Spinal cord (tissue), 10 donors: Measurements from ENCODE around the gene MET. TPM values are rescaled to one million over a fixed set of nuclear protein-coding genes. Genes with fewer than 3 reads are reported as not detected.

Experiments used
- DNase-seq, 6 donors: peaks; one replicate each; pipeline versions ENCODE4 v3.0.0 to v3.0.0-alpha.2; 2013 to 2015; ENCODE audit warnings: low spot score in 6 of 6, low read depth in 4 of 6
- H3K27ac ChIP-seq: one replicate; pipeline ENCODE4 v1.5.1; 2013; ENCODE audit warnings: low read depth, low read length, control low read depth
- H3K27me3 ChIP-seq: one replicate; pipeline ENCODE4 v1.6.1; 2013; ENCODE audit warnings: low read length; ENCODE audit not compliant: control insufficient read depth, insufficient read depth
- H3K36me3 ChIP-seq: one replicate; pipeline ENCODE4 v1.6.1; 2013; ENCODE audit warnings: low read length; ENCODE audit not compliant: control insufficient read depth, insufficient read depth
- H3K4me1 ChIP-seq: one replicate; pipeline ENCODE4 v1.6.1; 2013; ENCODE audit warnings: low read length; ENCODE audit not compliant: control insufficient read depth, insufficient read depth
- H3K4me3 ChIP-seq: one replicate; pipeline ENCODE4 v1.5.1; 2013; ENCODE audit warnings: low read depth, low read length, control low read depth
- H3K9me3 ChIP-seq: one replicate; pipeline ENCODE4 v1.6.1; 2013; ENCODE audit warnings: low read length; ENCODE audit not compliant: control insufficient read depth, insufficient read depth
- WGBS: methylation state at CpG from one replicate; pipeline ENCODE4 v1.1.5; 2013; ENCODE audit warnings: missing lambda C conversion rate; ENCODE audit not compliant: insufficient coverage; 5-methylcytosine and 5-hydroxymethylcytosine counted together
- polyA plus RNA-seq, 2 donors: library from polyadenylated mRNA; unstranded; fragments of 120-200 nt; gene quantifications; one replicate each; pipeline ENCODE4 v1.2.1, GENCODE V29; 2013; ENCODE audit not compliant: insufficient read length in 2 of 2
- total RNA-seq, 2 donors: library from RNA; depleted of rRNA in 1 of 2; stranded (reverse); fragments of 120-200 nt in 1 of 2; fragments of >200 nt in 1 of 2; gene quantifications; one replicate each; pipeline versions ENCODE4 v1.2.3 to v1.2.4, GENCODE V29; 2013 to 2014
- donor health status: healthy.

The MET gene
- total and polyA plus RNA-seq, 4 donors: 2.4 to 27.8 (median 10.0) TPM

DNA sequence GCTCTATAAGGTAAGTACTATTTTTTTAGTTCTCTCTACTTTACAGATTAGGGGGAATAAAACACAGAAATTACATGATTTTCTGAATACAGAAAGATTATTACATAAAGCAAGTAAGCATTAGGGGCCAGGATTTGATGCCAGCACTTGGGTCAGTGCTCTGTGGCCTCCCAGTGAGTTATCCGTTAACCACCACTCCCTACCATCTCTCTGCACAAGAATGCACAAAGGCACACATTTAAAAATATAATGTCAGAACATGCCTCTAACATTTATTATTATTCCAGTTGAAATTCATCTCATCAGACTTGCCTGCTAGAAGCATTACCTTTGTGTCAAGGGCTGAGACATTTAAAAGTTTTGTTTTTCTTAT is 59.0 kb downstream of the MET start:
- no peak for DNase-seq
- WGBS: no CpG with 5 or more reads among the region's 1 CpG
- Histone ChIP-seq H3K27ac (no peak overlapping the region), H3K4me1 (no peaks in the 10 kb centered on the region), H3K36me3 (no peaks in the 10 kb centered on the region), H3K9me3 (no peaks in the 10 kb centered on the region), H3K27me3 (no peaks in the 10 kb centered on the region), H3K4me3 (no peak overlapping the region)

DNA sequence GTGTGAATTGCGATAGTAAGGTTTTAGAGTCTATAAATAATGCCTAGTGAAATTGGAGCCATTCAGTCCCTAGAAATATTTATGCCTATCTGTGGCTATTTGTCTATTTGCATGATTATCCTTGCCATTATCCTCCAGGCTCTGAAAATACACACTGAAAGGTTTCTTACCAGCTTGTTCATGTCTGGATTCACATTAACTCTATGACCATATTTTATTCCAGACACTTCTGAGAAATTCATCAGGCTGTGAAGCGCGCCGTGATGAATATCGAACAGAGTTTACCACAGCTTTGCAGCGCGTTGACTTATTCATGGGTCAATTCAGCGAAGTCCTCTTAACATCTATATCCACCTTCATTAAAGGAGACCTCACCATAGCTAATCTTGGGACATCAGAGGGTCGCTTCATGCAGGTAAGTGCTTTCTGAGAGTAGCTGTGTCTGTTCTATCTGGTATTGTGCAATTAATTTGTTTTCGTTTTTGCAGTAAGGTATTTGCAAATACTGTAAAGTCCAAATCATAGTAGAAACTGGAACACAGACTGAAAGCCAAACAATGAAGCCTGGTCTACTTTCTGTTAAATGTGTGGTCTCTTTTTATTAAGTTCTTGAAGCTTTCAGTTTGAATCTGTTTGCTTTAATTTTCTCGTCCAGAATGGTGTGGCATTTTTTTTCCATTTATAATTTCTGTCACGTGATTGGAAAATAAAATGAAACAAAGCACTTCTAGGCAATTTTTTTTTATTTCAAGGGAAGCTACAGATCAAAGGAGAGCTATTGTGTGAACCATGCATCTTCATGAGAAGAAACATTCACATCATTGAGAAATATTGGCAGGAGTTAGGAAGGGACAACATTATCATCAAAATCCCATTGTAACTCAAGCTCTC is 59.7 kb downstream of the MET start:
- Histone ChIP-seq H3K36me3 (no peaks in the 10 kb centered on the region), H3K9me3 (no peaks in the 10 kb centered on the region), H3K4me3 (no peak overlapping the region), H3K27ac (no peak overlapping the region), H3K27me3 (no peaks in the 10 kb centered on the region), H3K4me1 (no peaks in the 10 kb centered on the region)
- 100% methylated on average over 1 of the region's 12 CpGs for WGBS
- DNase-seq: peak in 1 of 6 donors; percentile 64

GRCh38 chr7:116732788-116733694 is 61.0 kb downstream of the MET start:
- no CpG with 5 or more reads among the region's 7 CpGs for WGBS
- H3K9me3 ChIP-seq: no peaks in the 10 kb centered on the region
- H3K4me1 ChIP-seq: no peaks in the 10 kb centered on the region
- no peak overlapping the region for H3K27ac ChIP-seq
- no peak overlapping the region for H3K4me3 ChIP-seq
- H3K27me3 ChIP-seq: no peaks in the 10 kb centered on the region
- no peaks in the 10 kb centered on the region for H3K36me3 ChIP-seq
- DNase-seq: no peak

DNA sequence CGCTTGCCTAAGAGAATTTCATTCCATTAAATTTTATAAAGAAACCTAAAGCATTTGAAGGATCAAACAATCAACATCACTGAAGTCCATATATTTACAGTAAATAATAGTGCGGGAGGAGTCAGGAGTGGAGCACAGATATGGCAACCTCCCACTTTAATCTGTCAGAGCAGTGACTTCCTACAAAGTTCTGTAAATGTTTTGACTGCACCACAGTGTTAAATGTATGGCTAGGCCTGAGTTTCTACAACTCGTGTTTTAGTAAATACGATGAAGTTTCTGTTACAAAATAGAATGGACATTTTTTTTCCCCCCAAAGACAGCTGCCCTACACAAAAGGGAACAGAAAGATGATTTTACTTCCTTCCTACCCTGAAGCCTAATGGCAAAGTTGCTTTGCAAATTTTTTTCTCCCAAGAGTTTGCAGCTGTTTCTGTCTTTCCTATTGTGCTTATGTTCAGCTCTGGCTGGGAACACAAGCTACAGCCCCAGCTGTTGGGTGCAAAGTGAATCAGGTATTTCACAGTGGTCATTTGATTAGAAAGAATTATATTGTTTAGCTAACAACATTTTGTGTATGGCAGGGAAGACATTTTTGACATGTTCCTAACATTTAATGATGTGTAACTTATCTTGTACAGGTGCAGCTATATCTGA is 62.1 kb downstream of the MET start:
- no CpG with 5 or more reads among the region's 4 CpGs for WGBS
- no peak for DNase-seq
- Histone ChIP-seq H3K27me3 (no peaks in the 10 kb centered on the region), H3K4me3 (no peak overlapping the region), H3K36me3 (no peaks in the 10 kb centered on the region), H3K27ac (no peak overlapping the region), H3K4me1 (no peaks in the 10 kb centered on the region), H3K9me3 (no peaks in the 10 kb centered on the region)

DNA sequence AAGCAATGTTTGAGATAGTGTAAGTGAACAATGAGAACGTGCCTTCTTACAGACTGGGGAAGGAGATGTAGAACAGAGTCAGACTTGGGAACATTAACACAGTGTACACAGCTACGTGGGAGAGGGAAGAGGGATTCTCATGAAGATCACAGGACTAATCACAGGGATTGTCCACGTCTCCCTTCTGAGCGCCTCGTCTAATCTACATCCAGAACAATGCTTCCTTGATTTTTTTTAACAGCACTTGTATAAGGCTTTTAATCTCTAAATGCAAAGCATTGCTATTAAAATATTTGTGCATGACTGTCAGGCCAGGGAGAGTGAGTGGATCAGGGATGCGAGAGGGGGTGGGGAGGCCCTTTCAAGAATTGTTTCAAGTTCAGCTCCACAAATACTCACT is 62.7 kb downstream of the MET start:
- Histone ChIP-seq H3K27ac (no peak overlapping the region), H3K4me3 (no peak overlapping the region)

GRCh38 chr7:116736927-116737715 is 65.1 kb downstream of the MET start:
- Histone ChIP-seq H3K36me3 (no peaks in the 10 kb centered on the region), H3K27ac (no peak overlapping the region), H3K9me3 (no peaks in the 10 kb centered on the region), H3K27me3 (no peaks in the 10 kb centered on the region), H3K4me1 (no peaks in the 10 kb centered on the region), H3K4me3 (no peak overlapping the region)
- 83% methylated on average over 3 of the region's 8 CpGs for WGBS
- no peak for DNase-seq

More for the DNA sequence above, 62.7 kb downstream of the MET start:
- WGBS: 80% methylated on average over 2 of the region's 6 CpGs
- Histone ChIP-seq H3K36me3 (no peaks in the 10 kb centered on the region), H3K4me1 (no peaks in the 10 kb centered on the region), H3K27me3 (no peaks in the 10 kb centered on the region), H3K9me3 (no peaks in the 10 kb centered on the region)
- no peak for DNase-seq

DNA sequence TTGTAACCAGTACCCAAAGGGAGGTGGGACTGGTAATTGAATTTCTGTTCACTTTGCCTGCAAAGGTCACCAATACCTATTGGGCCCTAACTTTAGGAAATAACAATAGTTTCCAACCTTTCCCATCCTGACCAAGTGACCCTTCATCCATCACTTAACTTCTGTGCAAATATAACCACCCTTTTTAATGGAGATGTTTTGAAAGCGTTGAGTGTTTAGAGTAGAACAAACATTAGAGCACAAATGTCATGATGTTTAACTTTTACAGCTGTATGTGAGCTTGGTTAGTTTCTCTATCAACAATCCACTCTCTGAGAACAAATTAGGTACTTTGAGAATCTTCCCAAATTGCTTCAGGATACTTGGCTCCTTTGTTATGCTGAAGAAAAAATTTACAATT is 66.4 kb downstream of the MET start:
- Histone ChIP-seq H3K27ac (no peak overlapping the region), H3K9me3 (no peaks in the 10 kb centered on the region), H3K27me3 (no peaks in the 10 kb centered on the region), H3K4me3 (no peak overlapping the region), H3K4me1 (no peaks in the 10 kb centered on the region), H3K36me3 (no peaks in the 10 kb centered on the region)
- no CpG with 5 or more reads among the region's 1 CpG for WGBS
- no peak for DNase-seq

GRCh38 chr7:116739307-116739706 is 67.3 kb downstream of the MET start:
- H3K36me3 ChIP-seq: no peaks in the 10 kb centered on the region
- H3K4me3 ChIP-seq: no peak overlapping the region
- DNase-seq: no peak
- no peak overlapping the region for H3K27ac ChIP-seq
- WGBS: no CpG with 5 or more reads among the region's 2 CpGs
- no peaks in the 10 kb centered on the region for H3K9me3 ChIP-seq
- H3K27me3 ChIP-seq: no peaks in the 10 kb centered on the region
- H3K4me1 ChIP-seq: no peaks in the 10 kb centered on the region

DNA sequence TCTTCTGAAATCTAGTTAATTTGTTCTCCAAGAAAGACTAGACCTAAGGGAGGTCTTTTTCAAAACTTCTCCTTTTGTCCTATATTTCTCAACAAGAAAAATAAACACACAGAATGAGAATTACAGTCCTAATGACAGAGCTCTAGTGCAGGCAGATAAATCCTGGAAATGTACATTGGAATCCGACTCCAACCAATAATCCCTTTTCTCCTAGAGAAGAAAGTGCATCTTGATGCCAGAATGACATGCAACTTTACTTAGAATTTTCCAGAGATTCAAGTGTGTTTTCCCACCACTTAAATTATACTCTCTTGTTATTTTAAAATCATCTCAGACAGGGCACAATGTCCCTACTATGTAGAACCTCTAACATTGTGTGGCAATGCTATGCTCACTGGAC is 68.2 kb downstream of the MET start:
- Histone ChIP-seq H3K4me1 (no peaks in the 10 kb centered on the region), H3K4me3 (no peak overlapping the region), H3K9me3 (no peaks in the 10 kb centered on the region), H3K27ac (no peak overlapping the region), H3K27me3 (no peaks in the 10 kb centered on the region), H3K36me3 (no peaks in the 10 kb centered on the region)
- 80% methylated on average over 1 of the region's 1 CpG for WGBS
- no peak for DNase-seq
